HG03378 (cell line): Measurements from ENCODE around the gene LRRC27.

Source experiments
- ATAC-seq: cut with Tn5 transposase; IDR thresholded peaks from one replicate; pipeline ENCODE4 v1.9.1; 2021; ENCODE audit warnings: mild to moderate bottlenecking, moderate library complexity; ENCODE audit not compliant: unreplicated experiment

The LRRC27 gene

GRCh38 chr10:132300582-132300981 lies 31.4 kb upstream of the LRRC27 start:
- ATAC-seq, result no peak

GRCh38 chr10:132301371-132302330 lies 30.3 kb upstream of the LRRC27 start:
- no peak for ATAC-seq

DNA sequence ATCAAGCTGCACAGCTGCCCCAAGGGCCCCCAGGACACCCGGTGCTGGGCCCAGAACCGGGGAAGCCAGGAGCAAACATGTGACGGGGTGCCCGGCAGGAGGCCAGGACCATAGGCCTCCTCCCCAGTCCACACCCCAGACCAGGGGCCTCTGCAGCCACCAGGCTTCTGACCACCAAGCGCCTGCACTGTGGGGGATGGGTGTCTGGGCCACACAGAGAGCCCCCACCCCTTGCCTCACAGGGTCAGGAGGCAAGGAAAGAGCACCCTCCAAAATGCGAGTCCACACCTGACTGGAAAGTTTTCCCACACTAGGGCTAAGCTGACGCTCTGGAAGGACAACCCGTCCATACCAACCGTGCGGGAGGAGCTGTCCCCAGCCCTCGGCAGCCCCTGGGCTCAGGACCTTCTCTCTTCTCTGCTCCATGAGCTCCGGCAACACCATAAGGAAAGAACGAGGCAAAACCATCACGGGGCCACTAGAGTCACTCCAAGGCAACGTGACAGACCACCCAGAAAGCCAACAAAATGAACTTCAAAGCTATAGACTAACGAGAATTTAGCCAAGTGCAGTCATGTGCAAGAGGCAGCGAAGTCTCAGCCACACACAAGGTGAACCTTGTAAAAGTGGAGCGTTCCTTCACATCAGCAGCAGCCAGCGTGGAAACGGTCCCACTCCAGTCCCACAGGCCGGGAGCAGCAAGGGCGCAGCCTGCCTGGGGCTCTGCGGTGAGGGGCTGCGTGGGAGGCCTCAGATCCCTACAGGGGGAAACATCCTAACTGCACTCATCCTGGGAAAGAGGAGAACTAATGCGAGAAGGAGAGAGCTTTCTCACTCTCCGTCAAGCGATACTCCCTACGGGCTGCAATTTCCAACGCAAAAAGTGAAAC lies 29.3 kb upstream of the LRRC27 start:
- ATAC-seq, result no peak

GRCh38 chr10:132303361-132304115 lies 28.5 kb upstream of the LRRC27 start:
- ATAC-seq, result no peak

DNA sequence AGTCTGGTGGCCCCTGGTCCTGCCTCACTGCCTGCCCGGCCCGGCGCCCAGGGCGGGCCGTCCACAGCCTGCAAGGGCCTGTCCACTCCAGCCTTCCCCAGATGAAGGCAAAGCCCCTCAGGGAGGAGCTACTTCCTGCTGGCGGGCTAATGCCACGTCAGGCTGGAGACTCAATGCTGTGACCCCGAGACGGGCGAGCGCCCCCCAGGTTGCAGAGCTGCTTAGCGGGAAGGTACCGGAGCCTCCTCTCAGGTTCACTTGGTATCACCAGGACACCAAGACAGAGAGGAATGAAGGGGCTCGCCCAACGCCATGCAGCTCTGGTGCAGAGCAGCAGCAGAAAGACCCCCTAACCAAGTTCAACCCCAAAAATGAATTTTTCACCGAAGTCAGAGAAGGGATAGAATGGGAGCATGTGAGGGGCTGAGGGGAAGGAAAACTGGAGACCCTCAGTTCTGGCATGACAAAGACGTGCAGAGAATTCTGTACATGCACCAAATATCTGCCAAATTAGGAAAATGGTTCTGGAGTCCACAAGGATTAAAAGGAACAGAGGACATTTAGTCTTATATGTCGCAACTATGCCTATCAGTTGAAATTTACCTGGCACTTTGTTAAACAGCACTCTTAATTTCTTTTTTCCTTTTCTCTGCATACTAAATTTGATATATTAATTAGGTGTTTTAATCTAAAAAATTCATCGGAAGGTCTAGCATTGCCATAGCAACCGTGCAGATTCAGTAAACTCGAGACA lies 27.1 kb upstream of the LRRC27 start:
- no peak for ATAC-seq

- ATAC-seq, result no peak
Observed at GRCh38 chr10:132305654-132306342, 26.2 kb upstream of the LRRC27 start.

DNA sequence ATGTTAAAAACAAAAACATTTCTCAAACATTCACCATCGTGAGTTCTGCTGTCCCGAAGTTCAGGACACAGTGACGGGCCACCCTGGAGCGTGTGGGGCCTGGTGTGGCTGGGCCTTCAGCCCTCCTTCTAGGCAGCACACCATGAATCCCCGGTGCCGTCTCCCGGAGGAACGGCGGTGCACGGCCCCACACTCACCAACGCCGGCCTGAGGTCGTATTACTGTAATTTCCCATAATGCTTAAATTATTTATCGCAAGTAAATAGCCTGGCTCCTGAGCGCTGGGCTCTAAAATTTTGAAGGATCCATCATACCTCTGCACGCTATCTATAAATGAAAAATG lies 25.7 kb upstream of the LRRC27 start:
- no peak for ATAC-seq

- peak; percentile 31 for ATAC-seq
Observed at GRCh38 chr10:132306864-132307751, 24.9 kb upstream of the LRRC27 start.

DNA sequence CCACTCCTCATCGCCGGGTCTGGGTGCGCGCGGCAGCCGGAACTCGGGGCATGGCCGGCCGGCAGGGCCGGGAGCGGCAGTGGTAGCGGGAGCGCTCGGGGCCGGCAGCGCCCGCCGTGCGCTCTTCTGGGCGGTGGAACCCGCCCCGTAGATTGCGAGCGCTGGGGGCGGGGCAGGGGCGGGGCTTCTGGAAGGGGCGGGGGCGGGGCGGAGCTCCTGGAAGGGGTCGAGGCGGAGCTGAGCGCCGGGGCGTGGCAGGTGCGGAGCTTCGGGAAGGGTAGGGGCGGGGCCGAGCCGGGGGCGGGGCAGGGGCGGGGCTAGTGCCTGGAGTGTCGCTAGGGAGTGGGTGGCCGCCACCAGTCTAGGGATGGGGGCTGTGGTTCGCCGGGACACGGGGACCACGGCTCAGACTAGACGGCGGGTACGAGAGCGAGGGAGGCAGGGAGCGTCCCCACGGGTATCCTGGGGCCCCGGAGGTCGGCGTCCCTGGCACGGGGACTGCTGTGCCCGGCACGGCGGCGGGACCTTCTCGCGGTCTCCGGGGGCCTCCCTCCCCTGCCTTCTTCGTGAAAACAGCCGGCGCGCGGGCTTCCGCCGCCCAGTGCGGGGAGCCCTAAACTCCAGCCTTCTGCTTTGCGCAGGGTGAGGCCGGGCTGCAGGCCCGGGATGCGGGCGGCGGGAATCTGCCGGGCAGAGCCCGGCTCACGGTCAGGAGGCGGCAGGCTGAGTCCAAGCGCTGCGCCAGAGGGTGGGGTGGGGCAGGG lies 24.0 kb upstream of the LRRC27 start, which contains the start of gene STK32C:
STK32C (minus strand) TSS at position 128 of the 764 bp plus-strand sequence; CDS start at position 11, 117 bp downstream.
- ATAC-seq, result peak; percentile 53

- no peak for ATAC-seq
Observed at GRCh38 chr10:132308587-132309470, 23.2 kb upstream of the LRRC27 start.

GRCh38 chr10:132309471-132309865 lies 22.5 kb upstream of the LRRC27 start:
- no peak for ATAC-seq

GRCh38 chr10:132309879-132310591 lies 22.0 kb upstream of the LRRC27 start:
- ATAC-seq, result no peak

DNA sequence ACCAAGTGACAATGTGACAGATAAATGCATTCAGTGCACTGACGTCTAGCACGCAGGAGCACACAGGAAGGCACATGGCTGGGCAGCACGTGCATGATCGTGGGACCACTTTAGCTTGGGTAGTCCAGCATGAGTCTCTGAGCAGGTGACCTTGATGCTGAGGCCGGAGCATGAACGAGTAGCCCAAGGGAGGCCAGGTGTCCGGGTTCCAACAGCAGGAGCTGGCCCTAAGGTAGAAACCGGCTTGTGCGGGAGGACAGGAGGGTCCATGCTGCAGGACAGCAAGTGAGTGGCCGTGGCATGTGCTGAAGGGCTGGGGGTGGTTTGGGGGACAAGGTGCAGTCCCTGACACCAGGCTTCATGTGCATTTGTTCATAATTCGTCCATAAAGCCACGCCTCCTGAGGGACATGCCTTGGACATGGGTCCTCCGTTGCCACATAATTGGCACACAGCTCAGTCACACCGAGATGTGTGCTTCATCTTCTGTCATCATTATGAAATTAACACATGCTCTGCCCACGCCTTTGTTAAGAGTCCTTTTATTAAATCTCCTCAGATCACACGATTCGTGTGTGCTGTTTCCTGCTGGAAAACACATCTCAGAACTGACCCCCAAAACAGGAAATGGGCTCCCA lies 21.2 kb upstream of the LRRC27 start:
- no peak for ATAC-seq

DNA sequence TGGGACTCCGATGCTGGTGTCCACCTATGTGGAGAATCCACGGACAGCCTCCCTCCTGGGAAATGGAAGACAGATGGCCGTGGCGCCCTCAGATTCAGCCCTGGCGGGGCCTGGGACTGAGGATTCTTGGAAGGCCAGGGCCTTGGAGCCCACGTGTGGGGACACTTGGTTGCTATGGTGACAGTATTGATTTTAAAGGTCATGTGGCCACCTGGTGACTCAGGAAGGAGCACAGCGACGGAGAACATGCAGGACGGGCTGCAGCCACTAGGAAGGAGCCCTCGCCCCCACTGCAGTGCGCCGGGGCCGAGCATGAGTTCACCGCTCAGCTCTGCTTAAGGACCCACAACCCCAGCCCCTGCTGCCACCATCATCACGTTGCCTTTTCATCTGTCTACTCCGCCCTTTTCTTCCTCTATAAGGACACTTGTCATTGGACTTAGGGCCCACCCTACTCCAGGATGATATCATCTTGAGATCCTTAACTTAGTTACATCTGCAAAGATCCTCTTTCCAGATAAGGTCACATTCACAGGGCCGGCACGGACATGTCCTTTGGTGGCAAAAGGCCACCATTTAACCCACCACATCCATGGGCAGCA lies 20.6 kb upstream of the LRRC27 start:
- no peak for ATAC-seq

GRCh38 chr10:132313305-132313704 lies 18.7 kb upstream of the LRRC27 start:
- ATAC-seq, result no peak
